GM11168 (cell line): Measurements from ENCODE around the gene DIP2C.
"Not testable (repeated sequence)": the region's sequence is repeated elsewhere in the genome, so short reads cannot be mapped to it uniquely, and the experiment has no call there.

Experiments
- in situ Hi-C: fragments of 300-500 bp; cut with MboI; formaldehyde crosslinking; loops from one replicate; pipeline ENCODE4 v1.12.0; 2022; ENCODE audit warnings: low sequenced_read_pairs; ENCODE audit not compliant: unreplicated experiment

The DIP2C gene

DNA sequence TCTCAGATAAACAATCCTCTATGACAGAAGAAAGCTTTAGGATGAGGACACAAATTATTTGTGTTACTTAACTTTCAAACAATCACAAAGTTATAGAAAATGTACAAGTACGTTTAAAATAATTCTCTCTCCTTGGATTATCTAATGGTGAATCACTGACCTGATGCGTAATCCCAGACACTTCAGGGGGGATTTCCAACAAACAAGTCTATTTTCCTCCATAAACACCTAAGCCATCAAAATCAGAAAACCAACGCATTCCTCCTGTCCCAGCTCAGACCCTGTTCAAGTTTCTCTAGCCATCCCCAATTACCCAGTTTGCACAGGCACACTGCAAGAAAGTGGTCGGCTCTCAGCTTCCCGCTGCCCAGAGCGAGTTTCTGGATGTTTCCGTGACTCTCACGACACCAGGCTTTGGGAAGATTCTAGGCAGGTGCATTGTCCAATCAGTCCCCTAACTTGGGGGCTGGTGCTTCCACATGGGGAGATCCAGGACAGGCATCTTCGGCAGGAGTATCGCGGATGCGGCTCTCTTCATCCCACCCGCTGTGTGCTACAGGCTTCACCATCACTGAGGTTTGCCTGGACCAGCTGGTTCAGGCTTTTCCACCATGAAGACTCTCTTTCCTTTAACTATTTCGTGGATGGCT is 354.2 kb downstream of the DIP2C start:
- in situ Hi-C loops: no loop called here

DNA sequence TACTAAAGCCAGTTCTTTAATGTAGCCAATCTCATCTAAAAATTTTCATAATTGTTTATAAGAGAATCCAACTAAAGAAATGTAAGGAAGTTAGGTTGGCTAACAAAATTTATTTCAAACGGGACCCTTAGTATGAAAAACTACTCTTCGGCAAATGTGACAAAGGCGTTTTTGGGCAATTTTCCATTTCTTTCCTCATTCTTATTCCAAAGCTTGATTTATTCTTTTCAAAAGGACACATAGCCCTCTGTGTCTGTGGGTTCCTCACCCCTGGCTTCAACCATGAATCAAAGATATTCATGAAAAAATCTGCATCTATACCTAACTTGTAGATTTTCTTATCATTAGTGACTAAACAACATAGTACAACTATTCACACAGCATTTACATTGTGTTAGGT is 358.3 kb downstream of the DIP2C start:
- in situ Hi-C loops: no loop called here

DNA sequence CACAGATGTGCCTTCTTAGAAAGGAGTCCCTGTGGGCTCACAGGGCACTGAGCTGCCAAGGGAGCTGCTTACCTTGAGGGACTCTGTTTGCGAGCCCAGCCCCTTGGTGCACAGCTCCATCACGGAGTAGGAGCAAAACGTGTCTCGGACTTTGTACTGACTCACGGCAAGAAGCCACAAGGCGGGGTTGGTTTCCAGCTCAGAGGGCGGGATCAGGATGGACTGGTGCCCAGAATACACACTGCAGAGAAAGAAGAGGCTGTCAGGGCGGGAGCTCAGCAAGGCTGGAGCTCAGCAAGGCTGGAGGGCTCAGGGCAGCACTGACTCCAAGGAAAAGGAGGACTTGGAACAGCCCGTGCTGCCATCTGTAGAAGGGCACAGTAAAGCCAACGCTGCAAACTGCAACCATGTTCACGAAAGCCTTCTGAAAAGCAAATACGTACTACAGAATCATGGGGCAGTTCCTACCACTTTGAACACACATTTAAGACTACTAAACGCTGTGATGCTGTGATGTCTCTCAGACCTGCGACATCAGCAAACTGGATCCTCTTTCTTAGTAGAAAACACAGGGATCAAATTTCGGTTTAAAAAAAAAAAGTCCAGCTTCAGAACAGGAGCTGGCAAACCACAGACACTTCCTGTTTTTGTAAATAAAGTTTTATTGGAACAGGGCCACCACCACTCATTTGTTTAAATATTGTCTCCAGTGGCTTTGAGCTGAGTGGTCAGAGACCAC is 359.9 kb downstream of the DIP2C start:
- in situ Hi-C loops: no loop called here

DNA sequence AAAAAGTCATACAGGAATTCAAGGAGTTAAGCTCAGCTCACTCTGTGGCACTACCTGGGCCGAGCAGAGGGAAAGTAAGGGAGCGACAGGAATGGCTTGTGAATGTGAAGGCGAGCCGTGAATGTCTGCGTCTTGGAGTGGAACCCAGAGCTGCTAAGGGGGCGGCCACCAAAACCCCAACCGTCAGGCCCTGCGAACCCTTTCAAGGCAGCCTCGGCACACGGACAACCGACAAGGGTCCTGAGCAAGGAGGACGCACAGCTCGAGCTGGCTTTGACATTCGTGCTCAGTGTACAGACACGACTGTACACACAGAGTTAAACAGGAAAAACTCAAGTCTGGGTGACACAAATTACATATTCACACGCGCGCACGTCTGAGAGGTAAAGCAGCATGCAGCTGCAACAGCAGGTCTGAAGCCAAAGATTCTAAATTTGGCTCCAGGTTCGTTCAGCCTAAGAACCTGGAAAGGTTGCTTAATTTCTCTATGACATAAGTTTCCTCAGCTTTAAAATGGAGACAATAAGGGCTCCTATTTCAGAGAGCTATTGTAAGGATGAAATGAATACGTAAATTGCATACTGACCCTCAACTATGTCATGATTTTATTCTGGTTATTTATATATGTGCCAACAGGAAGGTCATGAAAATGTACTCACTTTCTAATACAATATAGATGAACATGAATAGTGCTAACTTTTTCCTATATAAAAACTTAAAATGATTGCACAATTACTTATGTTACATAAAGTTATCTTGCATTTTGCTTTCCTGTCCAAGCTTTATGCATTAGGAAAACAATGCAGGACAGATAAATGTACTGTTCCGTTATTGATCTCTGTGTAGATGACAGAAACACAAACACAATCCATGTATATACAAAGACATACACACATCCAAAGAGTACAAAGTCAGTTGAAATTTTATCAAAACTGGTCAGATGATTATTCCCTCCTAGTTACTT is 361.3 kb downstream of the DIP2C start:
- in situ Hi-C loops: no loop called here

DNA sequence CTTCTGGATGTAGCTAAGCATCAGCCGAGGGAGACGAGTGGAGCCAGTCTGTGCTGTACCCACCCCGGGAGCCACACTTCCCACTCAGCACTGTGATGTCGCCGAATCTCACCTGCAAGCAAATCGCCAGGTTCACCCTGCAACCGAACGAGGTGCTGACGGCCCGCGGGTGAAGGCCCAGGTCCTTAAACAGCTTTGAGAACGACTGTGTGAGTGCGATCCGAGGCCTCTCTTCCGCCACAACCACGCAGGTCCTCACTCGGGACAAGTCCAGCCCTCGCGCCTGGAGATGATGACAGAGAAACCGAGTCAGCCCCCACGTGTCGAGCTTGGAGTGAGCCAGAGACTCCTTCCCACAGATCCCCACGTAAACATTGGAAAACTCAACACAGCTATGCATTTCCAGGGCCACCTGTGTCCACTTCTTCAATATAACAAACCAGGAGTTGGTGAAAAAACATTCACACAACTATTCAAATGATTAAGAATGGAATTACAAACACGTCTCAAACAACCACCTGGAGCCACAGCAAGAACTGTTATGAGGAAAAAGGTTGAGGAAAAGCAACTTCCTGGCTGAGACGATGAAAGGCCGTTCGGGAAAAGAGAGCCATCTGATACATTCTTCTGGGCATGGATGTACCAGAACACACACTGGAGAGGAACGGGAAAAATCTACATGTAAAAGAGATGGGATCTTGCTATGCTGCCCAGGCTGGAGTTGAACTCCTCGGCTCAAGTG is 362.4 kb downstream of the DIP2C start:
- in situ Hi-C loops: no loop called here

DNA sequence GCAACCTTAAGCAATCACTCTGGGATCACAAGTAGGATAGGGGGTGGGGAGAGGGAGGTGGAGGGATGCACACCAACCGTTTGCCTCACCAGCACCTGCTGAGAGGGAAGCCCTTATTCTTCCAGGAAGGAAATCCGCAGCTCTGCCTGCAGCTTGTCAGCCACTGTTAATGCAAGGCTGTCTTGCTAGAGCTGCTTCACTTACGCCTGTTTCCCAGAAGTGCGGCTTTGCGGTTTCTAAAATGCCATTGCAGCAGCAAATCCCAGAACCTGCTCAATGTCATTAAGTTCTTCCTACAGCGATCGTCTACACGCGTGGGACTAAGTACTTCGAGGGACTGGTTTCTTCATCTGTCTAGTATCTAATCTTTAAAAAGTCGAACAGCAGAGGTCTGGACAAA is 363.1 kb downstream of the DIP2C start:
- in situ Hi-C loops: no loop called here

DNA sequence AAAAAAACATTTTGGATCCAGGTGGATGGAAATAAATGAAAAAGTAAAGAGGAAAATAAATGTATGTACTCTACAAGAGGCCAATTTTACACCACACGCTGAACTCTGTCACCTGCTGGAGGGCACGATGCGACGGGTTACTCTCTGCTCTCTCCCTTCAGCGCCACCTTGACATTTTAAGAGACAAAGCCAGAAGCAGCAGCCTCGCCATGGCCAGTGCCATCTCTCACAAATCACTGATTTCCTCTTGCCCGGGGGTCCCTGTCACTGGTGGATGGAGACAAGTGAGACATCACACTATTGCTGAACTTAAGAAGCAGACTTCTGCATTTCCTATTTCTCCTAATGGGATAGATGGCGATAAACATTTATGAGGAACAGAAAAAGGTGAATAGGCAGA is 364.2 kb downstream of the DIP2C start:
- in situ Hi-C loops: no loop called here

DNA sequence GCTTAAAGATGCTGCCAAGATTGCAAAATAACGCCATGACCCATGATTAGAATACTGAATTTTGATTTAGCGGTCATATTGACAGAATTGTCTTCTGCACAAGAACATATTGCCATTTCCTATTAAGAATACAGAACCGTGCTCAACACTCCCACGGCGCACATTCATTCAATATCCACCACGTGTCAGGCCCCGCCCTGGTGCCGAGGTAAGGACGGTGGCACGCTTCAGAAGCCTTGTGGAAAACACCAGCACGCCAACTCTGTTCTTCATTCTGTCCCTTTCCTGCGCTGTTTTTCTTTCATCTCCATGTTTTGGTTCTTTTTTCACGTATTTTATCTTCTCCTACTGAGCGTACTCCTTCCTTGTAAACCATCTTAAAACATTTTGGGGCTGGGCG is 364.9 kb downstream of the DIP2C start:
- in situ Hi-C loops: no loop called here

DNA sequence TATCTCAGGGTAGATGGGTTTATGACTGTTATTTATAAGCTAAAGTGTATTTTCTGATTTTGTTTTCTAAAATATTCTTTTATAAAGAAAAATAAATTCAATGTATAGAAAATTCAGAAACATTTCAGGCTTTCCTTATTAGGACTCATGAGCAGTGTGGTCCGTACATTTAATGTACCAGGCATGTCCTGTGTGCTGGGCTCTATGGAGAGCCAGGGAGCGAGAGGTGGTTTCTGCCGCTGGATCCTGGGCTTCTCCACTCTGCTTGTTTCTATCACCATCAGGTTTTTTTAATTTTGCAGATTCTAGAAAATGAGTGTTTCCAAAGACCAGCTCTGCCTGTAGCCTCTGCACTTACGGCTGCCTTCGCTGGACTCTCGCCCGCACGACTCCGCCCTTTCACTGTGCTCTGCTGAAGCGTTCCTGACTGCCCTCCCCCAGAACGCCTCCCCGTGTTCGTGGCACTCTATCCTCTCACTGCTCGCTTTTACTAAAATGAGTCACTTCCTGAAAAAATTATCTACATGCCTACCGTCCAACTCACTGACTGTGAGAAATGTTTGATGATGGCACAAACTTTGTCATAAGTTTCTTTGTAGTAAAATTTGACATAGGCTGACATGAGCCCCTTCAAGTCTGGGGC is 365.7 kb downstream of the DIP2C start:
- in situ Hi-C loops: no loop called here

DNA sequence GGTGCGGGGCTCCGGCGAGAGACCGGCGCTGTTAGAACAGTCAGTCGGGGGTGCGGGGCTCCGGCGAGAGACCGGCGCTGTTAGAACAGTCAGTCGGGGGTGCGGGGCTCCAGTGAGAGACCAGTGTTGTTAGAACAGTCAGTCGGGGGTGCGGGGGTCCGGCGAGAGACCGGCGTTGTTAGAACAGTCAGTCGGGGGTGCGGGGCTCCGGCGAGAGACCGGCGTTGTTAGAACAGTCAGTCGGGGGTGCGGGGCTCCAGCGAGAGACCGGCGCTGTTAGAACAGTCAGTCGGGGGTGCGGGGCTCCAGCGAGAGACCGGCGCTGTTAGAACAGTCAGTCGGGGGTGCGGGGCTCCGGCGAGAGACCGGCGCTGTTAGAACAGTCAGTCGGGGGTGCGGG is 366.4 kb downstream of the DIP2C start:
- in situ Hi-C loops: not testable (repeated sequence)

DNA sequence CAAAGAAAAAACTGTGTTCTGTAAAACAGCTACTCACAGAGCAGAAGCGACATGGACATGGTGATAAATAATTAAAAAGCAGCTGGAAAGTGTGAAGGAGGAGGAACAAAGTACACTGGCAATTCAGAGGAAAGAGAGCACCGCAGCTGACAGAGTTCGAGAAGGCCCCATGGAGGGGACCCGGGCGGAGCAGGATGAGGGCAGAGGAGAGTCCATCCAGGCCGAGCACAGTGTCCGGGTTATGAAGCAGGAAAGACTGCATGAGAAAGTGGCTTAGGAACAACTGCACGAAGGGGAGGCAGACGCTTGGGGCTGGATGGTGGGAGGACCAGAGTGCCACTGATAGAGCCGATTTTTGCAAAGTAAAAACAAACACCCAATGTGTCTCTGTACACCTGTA is 368.7 kb downstream of the DIP2C start:
- in situ Hi-C loops: no loop called here

DNA sequence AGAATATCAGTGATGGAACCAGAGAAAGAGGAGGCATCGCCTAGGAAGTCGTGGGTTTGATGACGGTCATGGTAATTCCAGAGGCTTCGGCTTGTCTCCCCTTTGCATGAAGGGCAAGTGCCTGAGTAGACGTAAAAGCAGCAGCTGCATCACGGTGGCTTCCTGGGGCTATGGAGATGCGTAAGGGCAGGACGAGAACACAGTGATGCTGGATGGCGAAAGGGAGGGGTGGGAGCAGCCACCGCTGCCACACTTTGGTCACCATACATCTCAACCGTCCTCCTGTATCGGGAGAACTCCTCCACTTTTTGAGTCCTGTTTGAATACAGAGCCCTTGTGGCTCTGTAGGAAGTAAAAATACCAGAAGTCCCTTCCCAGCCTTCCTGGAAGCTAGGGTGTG is 371.5 kb downstream of the DIP2C start:
- in situ Hi-C loops: no loop called here

DNA sequence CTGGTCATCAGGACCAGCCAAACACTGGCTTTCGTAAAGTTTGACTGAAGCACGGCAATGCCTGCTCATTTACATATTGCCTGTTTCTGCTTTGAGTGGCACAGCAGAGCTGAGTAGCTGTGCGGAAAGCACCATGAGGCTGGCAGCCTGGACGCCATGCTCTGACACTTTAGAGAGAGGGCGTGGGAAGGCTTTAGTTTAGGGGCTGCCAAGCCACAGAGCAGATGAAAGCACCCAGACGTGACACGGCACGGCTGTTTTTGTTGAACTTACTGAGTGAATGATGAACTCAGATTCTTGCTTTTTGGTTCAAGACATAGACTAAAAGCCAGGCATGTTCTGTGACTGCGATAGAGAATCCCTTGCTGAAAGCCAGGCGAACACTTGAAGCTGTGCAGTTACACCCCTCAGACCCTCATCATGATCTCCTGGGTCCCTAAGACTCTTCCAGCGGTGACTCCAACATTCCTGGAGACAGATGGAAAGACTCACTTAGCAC is 372.1 kb downstream of the DIP2C start:
- in situ Hi-C loops: no loop called here

DNA sequence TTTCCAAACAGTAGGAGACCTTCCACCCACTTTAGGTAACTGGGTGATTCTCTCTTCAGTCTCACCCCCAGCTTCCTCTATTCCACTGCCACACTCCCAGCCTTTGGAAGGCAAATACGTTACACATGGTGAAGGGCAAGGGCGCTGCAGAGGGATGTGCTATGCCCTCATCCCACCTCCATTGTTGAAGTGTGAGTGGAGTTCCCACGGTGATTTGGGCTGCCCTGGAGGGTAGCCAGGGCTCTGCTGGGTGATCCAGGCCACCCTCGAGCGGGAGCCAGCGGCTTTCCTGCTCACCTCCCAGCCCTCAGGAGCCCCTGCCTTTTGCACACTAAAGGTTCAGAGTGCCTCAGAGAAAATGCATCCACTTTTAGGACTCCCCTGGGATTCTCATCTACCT is 373.1 kb downstream of the DIP2C start:
- in situ Hi-C loops: no loop called here

DNA sequence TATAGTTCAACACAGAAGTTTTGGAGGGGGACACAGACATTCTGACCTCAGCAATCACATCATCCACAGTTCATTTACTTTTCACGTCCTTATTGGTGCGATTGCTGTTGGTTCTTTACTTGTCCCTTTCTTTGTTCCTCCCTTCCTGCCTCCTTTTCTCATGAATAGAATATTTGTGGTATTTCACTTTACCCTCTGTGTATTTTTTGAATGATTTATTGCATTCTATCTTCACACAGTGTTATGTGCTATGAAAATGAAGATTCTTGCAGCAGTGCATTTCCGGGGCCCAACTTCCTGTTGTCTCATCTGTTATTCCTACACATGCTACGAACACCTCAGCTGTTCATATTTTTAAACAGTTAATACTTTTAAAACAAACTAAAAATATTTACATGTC is 374.6 kb downstream of the DIP2C start:
- in situ Hi-C loops: no loop called here

DNA sequence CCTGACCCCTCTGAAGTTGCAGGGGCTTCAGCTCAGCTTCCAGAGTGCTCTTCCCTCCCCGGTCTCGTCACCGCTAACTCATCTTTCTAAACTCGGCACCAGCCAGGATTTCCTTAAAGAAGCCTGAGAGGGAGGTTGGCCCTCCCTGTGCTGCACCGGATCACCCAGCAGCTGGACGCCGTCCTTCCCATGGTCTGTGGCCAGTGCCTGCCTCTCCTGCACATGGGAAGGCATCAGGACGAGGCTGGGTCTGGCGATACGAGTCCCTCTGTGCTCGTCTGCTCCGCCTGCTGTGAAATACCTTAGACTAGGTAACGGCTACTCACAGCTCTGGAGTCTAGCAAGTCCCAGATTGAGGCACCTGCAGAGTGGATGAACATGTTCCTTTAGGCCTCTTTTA is 375.1 kb downstream of the DIP2C start:
- in situ Hi-C loops: no loop called here

DNA sequence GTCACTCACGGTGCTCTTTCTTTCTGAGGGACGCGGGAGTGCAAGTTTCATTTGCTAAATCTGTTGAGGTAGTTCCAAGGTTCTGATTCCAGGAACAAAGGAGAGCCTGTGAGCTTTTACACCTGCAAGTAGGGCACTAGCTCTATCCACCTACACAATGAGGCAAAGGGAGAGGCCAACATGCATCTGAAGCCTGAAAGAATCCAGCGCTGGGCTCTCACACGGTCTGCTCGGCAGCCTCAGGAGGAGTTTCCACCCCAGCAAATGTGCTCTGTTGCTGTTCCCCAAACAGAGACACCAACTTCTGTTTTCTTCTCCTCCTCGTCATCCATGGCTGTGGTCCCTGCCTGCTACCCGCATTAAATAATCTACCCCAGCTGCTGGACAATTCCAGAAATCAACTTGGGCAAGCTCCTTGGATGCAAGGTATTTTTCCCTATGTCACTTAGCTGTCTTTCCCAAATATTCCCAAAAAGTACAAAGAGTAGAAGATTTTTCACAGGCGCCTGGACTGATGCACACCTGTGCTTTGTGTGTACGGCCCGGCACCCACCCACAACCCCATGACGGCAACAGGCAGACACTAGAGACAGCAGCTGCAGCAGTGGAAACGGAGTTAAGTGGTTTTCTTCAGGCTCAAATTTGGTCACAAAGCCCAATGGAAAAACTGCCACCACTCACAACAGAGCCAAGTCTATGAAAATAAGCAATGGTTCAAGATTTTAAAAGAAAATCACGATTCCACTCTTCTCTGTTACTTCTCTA is 377.4 kb downstream of the DIP2C start:
- in situ Hi-C loops: no loop called here

DNA sequence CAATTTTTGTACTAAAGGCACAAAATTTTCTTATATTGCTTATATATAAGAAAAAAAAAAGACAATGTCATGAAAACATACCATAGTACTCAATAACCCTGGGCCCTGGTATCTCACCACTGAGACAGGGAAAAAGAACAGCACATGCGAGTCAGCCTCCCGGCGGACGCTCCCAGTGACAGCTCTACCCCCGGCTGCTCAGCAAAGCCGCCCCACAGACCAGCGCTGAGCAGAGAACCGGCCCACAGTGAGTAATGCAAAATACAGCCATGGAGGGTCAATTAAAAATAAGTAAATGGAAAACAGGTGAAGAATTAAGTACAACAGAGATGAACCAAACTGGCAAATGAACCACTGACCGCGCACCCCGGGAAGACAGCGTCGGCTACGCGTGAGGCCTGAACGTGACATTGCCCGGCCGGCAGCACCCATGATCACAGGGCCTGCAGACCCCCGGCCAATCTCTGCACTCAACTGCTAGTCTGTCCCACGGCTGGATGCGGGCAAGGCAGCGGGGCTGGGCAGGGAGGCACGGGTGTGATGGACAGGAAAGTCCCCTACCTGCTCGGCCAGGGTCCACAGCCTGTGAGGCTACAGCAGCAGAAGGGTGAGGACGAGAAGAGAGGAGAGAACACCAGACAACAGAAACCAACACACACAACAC is 378.4 kb downstream of the DIP2C start:
- in situ Hi-C loops: no loop called here
